ENCODE data around the gene PKNOX1. TPM values are rescaled to one million over a fixed set of nuclear protein-coding genes. Genes with fewer than 3 reads are reported as not detected.
A peak's percentile ranks its signal among the peaks of the same experiment; 100 is the strongest.
"Not testable (repeated sequence)": the region's sequence is repeated elsewhere in the genome, so short reads cannot be mapped to it uniquely, and the experiment has no call there.

PKNOX1 gene
- total RNA-seq, 1 donor from 2014 or later = 11.2 TPM

DNA sequence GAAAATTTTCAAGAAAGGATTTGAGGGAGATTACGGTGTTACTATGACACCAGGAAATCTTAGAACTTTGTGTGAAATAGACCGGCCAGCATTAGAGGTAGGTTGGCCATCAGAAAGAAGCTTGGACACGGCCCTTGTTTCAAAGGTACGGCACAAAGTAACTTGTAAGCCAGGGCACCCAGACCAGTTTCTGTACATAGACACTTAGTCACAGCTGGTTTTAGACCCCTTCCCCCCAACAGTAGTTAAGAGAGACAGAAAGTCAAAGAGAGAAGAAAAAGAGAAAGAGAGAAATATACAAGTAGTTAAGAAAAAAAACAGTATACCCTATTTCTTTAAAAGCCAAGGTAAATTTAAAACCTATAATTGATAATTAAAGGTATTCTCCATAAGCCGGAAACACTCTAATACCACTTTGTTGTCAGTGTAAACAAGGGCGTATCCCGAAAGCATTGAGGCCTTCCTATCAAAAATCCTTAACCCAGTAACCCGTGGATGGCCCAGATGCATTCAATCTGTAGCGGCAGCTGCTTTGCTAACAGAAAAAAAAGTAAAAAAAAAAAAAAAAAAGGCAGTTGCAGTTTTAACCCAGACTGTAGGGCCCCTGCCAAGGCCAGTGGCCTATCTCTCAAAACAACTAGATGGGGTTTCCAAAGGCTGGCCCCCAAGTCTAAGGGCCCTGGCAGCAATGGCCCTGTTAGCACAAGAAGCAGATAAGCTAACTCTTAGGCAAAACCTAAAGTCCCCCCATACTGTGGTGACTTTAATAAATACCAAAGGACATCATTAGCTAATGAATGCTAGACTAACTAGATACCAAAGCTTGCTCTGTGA is 41.0 kb upstream of the PKNOX1 start:
- not testable (repeated sequence) for H3K4me1 ChIP-seq; H3K9me3 ChIP-seq; H3K4me3 ChIP-seq; H3K36me3 ChIP-seq; DNase-seq (ENCODE audit: low spot score in 2 of 2); H3K27me3 ChIP-seq
- intact Hi-C loops (cut with DNase I) = loop anchor here (10.0 kb wide), 1 partner anchor 61 kb away; no protein-coding TSS in a partner anchor
- H3K27ac ChIP-seq = peak overlapping the region in 1 of 2 donors; percentile 49

DNA sequence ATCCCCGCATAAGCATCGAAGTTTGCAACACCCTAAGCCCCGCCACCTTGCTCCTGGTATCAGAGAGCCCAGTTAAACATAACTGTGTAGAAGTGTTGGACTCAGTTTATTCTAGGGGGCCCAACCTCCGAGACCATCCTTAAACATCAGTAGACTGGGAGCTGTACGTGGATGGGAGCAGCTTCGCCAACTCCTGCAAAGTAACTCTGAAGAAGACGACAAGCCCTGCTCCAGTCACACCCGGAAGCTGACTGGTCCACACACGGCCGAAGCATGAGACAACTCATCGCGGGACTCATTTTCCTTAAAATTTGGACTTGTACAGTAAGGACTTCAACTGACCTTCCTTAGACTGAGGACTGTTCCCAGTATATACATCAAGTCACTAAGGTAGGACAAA is 40.4 kb upstream of the PKNOX1 start:
- not testable (repeated sequence) for DNase-seq (ENCODE audit: low spot score in 2 of 2); H3K9me3 ChIP-seq; H3K27ac ChIP-seq; H3K4me1 ChIP-seq; H3K4me3 ChIP-seq; H3K36me3 ChIP-seq; H3K27me3 ChIP-seq
- intact Hi-C loops (cut with DNase I) = loop anchor here (10.0 kb wide), 1 partner anchor 61 kb away; no protein-coding TSS in a partner anchor

DNA sequence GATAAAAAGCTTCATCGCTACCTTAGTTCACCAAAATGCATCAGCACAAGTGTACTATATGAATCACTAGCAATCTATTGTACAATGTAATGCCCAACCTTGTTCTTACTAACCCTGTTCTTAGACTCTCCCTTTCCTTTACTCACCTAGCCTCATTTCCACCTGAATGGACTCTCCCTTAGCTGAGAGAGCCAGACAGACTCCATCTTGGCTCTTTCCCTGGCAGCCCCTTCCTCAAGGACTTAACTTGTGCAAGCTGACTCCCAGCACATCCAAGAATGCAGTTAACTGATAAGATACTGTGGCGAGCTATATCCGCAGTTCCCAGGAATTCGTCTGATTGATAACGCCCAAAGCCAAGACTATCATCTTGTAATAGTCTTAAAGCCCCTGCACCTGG is 38.0 kb upstream of the PKNOX1 start:
- H3K9me3 ChIP-seq; DNase-seq (ENCODE audit: low spot score in 2 of 2); H3K4me1 ChIP-seq; H3K36me3 ChIP-seq; H3K4me3 ChIP-seq; H3K27ac ChIP-seq; H3K27me3 ChIP-seq: not testable (repeated sequence)
- intact Hi-C loops (cut with DNase I) = loop anchor here (5.0 to 10.0 kb wide), 2 partner anchors 36 to 58 kb away; partner anchors contain the start of gene PKNOX1

DNA sequence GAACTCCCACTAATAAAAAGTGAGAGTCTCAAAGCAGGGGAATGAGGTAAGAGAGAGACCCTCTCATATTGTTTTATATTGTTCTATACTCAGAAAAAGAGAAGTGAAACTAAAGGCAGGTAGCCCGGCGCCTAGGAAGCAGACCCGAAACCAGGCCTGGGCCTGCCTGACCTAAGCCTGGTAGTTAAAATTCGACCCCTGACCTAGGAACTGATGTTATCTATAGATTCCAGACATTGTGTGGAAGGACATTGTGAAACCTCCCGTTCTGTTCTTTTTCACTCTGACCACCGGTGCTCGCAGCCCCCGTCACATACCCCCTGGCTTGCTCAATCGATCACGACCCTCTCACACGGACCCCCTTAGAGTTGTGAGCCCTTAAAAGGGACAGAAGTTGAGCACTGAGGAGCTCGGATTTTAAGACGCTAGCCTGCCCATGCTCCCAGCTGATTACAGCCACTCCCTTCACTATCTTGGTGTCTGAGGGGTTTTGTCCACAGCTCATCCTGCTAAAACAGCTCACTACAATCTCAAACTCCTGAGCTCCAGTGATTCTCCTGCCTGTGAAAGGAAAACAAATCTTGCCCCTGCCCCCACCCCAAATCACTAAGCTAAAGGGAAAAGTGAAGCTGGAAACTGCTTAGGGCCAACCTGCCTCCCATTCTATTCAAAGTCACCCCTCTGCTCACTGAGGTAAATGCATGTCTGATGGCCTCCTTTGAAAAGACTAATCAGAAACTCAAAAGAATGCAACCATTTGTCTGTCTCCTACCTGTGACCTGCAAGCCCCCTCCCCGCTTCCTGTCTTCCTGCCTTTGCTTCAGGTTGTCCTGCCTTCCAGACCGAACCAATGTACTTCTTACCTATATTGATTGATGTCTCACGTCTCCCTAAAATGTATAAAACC is 37.1 kb upstream of the PKNOX1 start:
- not testable (repeated sequence) for H3K27ac ChIP-seq; H3K27me3 ChIP-seq; DNase-seq (ENCODE audit: low spot score in 2 of 2); H3K4me3 ChIP-seq; H3K4me1 ChIP-seq; H3K9me3 ChIP-seq; H3K36me3 ChIP-seq
- intact Hi-C loops (cut with DNase I) = loop anchor here (5.0 to 10.0 kb wide), 2 partner anchors 35 to 58 kb away; partner anchors contain the start of gene PKNOX1

DNA sequence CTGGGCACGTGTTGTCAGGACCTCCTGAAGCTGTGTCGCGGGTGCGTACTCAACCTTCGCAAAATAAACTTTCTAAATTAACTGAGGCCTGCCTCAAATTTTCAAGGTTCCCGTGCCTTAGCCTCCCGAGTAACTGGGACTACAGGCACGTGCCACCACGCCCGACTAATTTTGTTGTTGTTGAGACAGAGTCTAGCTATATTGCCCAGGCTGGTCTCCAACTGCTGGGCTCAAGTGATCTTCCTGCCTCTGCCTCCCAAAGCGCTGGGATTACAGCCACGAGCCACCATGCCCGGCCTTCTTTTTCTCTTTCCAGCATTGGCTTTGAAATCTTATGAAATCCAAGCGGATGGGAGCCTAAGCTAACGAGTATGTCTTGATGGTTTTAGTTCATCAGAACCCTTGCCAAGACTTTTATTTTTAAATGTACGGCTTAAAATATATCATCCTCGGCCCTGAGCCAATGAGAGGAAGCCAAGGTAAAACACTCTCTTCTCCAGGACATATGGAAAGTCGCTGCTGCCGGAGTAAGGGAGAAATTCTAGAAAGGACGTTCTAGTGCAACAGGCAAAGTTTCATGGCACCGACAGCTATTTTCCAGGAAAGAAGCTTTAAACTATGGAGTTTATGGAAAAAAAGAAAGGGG is 36.3 kb upstream of the PKNOX1 start:
- DNase-seq (ENCODE audit: low spot score in 2 of 2) = no peak
- Histone ChIP-seq H3K9me3 (no peaks in the 10 kb centered on the region), H3K27ac (no peak overlapping the region), H3K27me3 (no peaks in the 10 kb centered on the region), H3K4me1 (peaks cover 2% of the 10 kb centered on the region in 2 donors), H3K4me3 (no peak overlapping the region), H3K36me3 (no peaks in the 10 kb centered on the region)
- intact Hi-C loops (cut with DNase I) = loop anchor here (5.0 to 10.0 kb wide), 2 partner anchors 34 to 57 kb away; partner anchors contain the start of gene PKNOX1
- TF ChIP-seq, protein P1, sequence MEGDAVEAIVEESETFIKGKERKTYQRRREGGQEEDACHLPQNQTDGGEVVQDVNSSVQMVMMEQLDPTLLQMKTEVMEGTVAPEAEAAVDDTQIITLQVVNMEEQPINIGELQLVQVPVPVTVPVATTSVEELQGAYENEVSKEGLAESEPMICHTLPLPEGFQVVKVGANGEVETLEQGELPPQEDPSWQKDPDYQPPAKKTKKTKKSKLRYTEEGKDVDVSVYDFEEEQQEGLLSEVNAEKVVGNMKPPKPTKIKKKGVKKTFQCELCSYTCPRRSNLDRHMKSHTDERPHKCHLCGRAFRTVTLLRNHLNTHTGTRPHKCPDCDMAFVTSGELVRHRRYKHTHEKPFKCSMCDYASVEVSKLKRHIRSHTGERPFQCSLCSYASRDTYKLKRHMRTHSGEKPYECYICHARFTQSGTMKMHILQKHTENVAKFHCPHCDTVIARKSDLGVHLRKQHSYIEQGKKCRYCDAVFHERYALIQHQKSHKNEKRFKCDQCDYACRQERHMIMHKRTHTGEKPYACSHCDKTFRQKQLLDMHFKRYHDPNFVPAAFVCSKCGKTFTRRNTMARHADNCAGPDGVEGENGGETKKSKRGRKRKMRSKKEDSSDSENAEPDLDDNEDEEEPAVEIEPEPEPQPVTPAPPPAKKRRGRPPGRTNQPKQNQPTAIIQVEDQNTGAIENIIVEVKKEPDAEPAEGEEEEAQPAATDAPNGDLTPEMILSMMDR (IDR thresholded peaks at IDR 0.05) = no peak

DNA sequence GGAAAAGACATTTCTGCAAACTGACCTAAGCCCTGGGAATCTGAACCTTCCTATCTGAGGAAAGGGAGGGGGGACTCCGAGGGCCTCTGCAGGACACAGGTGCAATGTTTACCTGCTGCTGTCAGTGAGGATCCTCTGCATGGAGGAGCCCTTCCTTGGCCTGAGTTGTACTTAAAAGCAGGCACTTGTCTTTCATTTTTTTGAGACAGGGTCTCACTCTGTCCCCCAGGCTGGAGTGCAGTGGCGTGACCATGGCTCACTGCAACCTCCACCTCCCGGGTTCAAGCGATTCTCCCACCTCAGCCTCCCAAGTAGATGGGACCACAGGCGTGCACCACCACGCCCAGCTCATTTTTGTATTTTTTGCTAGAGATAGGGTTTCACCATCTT is 35.8 kb upstream of the PKNOX1 start:
- H3K4me1 ChIP-seq; H3K27me3 ChIP-seq; H3K36me3 ChIP-seq; H3K9me3 ChIP-seq; H3K27ac ChIP-seq; DNase-seq (ENCODE audit: low spot score in 2 of 2); H3K4me3 ChIP-seq: not testable (repeated sequence)
- intact Hi-C loops (cut with DNase I) = loop anchor here (5.0 to 10.0 kb wide), 2 partner anchors 34 to 56 kb away; partner anchors contain the start of gene PKNOX1

DNA sequence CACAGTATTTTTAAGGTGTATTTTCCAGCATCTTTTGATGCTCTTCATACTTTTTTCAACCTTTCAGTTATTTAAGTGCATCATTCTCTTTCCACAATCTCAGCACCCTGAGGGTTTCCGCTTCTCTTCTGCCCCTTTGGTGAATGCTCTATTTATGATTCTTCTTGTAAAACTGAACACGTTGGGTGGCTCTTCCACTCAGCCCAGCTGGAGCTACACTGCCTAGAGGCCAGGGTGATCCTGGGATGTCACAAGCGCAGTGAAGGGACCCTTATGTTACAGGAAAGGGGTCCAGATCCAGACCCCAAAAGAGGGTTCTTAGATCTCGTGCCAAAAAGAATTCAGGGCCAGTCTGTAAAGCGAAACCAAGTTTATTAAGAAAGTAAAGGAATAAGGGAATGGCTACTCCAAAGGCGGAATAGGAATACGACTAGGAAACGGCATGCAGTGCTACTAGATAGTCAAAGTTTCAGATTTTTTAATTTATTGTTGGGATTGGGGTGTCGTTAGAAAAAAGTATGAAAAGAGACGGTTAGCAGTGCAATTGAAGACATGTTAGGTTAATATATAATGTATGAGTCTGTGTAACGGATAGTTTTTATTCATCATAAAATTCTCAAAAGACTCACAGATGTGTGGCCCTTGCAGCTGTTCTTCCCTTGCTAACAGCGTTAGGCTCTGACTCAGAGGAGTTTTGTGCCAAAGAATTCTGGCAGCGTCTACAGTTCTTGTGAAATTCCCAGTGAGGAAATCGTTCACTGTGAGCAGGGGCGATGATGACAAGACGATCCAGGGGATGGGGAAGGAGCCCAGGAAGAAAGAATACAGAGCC is 34.6 kb upstream of the PKNOX1 start:
- Histone ChIP-seq H3K36me3 (no peaks in the 10 kb centered on the region), H3K27ac (peak overlapping the region; percentile 39 to 50), H3K9me3 (no peaks in the 10 kb centered on the region), H3K4me3 (peak overlapping the region in 1 of 2 donors; percentile 22), H3K4me1 (peaks cover 2% of the 10 kb centered on the region in 2 donors), H3K27me3 (no peaks in the 10 kb centered on the region)
- intact Hi-C loops (cut with DNase I) = loop anchor here (2.0 to 10.0 kb wide), 3 partner anchors 33 to 55 kb away; partner anchors contain the start of genes NDUFV3 and PKNOX1
- TF ChIP-seq, protein P1 (IDR thresholded peaks at IDR 0.05) = no peak
- DNase-seq (ENCODE audit: low spot score in 2 of 2) = peak; percentile 34 to 95

Measured in ascending aorta (tissue), 2 donors.